ENCODE results near the gene PARVA.

Gene PARVA

GRCh38 chr11:12552692-12553091, 175.3 kb downstream of the PARVA start:
- no peak for DNase-seq (ENCODE audit: low spot score)
- in situ Hi-C loops (cut with MboI; ENCODE audit: low pct_unique_long_range_greater_than_20kb, low sequenced_read_pairs, unreplicated experiment): no loop called here
- no peak for TF ChIP-seq CTCF (IDR thresholded peaks at IDR 0.05; ENCODE audit: extremely low read depth, insufficient read depth, missing control alignments)

- no peak for TF ChIP-seq CTCF (IDR thresholded peaks at IDR 0.05; ENCODE audit: extremely low read depth, insufficient read depth, missing control alignments)
- in situ Hi-C loops (cut with MboI; ENCODE audit: low pct_unique_long_range_greater_than_20kb, low sequenced_read_pairs, unreplicated experiment): no loop called here
- DNase-seq (ENCODE audit: low spot score): no peak
Measured at GRCh38 chr11:12554122-12554521, 176.8 kb downstream of the PARVA start.

GRCh38 chr11:12556155-12556554, 178.8 kb downstream of the PARVA start:
- no peak for TF ChIP-seq CTCF (IDR thresholded peaks at IDR 0.05; ENCODE audit: extremely low read depth, insufficient read depth, missing control alignments)
- in situ Hi-C loops (cut with MboI; ENCODE audit: low pct_unique_long_range_greater_than_20kb, low sequenced_read_pairs, unreplicated experiment): no loop called here
- DNase-seq (ENCODE audit: low spot score): no peak

- TF ChIP-seq CTCF (IDR thresholded peaks at IDR 0.05; ENCODE audit: extremely low read depth, insufficient read depth, missing control alignments): no peak
- in situ Hi-C loops (cut with MboI; ENCODE audit: low pct_unique_long_range_greater_than_20kb, low sequenced_read_pairs, unreplicated experiment): no loop called here
- DNase-seq (ENCODE audit: low spot score): no peak
Measured at GRCh38 chr11:12556788-12557384, 179.5 kb downstream of the PARVA start.

- no peak for TF ChIP-seq CTCF (IDR thresholded peaks at IDR 0.05; ENCODE audit: extremely low read depth, insufficient read depth, missing control alignments)
Measured at GRCh38 chr11:12559011-12559410, 181.6 kb downstream of the PARVA start.

GRCh38 chr11:12560362-12560761, 183.0 kb downstream of the PARVA start:
- no peak for DNase-seq (ENCODE audit: low spot score)
- no peak for TF ChIP-seq CTCF (IDR thresholded peaks at IDR 0.05; ENCODE audit: extremely low read depth, insufficient read depth, missing control alignments)
- in situ Hi-C loops (cut with MboI; ENCODE audit: low pct_unique_long_range_greater_than_20kb, low sequenced_read_pairs, unreplicated experiment): no loop called here

More at GRCh38 chr11:12559011-12559410, 181.6 kb downstream of the PARVA start:
- in situ Hi-C loops (cut with MboI; ENCODE audit: low pct_unique_long_range_greater_than_20kb, low sequenced_read_pairs, unreplicated experiment): no loop called here
- DNase-seq (ENCODE audit: low spot score): no peak
